GM19395 (cell line): Measurements from ENCODE around the gene GFAP.

ENCODE experiments used
- ATAC-seq: cut with Tn5 transposase; IDR thresholded peaks from one replicate; pipeline ENCODE4 v1.9.1; 2021; ENCODE audit warnings: mild to moderate bottlenecking, moderate library complexity; ENCODE audit not compliant: unreplicated experiment

The GFAP gene

GRCh38 chr17:44867841-44868240, 47.5 kb downstream of the GFAP start:
- ATAC-seq, result no peak

GRCh38 chr17:44865931-44866330, 49.4 kb downstream of the GFAP start:
- no peak for ATAC-seq

DNA sequence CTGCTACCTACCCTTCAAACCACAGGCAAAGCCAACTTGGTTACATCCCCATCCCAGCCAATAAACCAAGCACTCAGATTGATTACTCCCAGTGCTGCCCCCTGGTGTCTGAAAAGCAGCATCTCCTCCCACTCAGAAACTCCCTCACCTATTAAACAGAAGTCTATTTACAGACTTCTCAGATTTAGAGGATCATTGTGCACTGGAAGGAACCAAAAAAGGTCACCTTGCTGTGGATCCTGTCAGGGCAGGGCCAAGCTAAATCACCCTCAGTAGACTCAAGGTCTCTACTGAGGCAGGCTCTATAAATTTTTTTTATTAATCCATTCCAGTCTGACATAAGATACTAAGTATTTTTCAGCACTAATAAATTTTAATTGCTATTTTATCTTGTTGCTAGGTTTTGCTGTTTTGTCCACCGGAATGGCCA, 50.1 kb downstream of the GFAP start:
- ATAC-seq, result no peak

- no peak for ATAC-seq
These were observed 50.5 kb downstream of the GFAP start for GRCh38 chr17:44864831-44865230.

GRCh38 chr17:44863061-44863918, 52.0 kb downstream of the GFAP start:
- ATAC-seq, result no peak

GRCh38 chr17:44862278-44862914, 52.9 kb downstream of the GFAP start:
- ATAC-seq, result no peak

GRCh38 chr17:44859701-44860100, 55.6 kb downstream of the GFAP start:
- no peak for ATAC-seq

DNA sequence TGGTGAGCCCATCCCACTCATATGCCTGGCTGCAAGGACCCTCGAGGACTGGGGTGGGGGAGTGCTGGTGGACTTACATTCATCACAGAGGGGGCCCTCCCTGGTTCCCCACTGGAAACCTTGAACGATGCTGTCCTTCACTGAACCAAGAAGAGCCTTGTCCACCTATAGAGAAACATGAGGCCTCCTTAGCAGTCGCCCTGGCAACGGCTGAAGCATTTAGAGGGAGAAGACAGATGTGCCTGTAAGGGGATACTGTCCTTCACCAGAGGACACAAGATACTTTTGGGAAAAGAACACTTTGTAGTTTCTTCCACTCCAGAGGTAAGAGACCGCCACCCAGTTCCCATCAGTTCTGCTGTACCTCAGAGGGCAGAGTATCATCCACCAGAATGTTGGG, 61.1 kb downstream of the GFAP start:
- ATAC-seq, result no peak
